Keratinocyte (primary cell): ENCODE results near the gene LENG8. TPM values are rescaled to one million over a fixed set of nuclear protein-coding genes. Genes with fewer than 3 reads are reported as not detected.

Experiments used
- DNase-seq: peaks from one replicate; pipeline ENCODE4 v3.0.0-alpha.2; 2011; ENCODE audit warnings: low read depth, missing footprints, low spot score
- FAIRE-seq: peaks from 2 replicates; lab custom pipeline; 2011; peaks lifted over from hg19 to GRCh38; lab: Jason Lieb, UNC
- H2AFZ ChIP-seq: 2 replicates; pipeline ENCODE4 v1.6.0; 2012; ENCODE audit warnings: low read length, control low read depth, inconsistent platforms; ENCODE audit not compliant: control insufficient read depth
- H3K27ac ChIP-seq: 2 replicates; pipeline ENCODE4 v1.5.1; 2011; ENCODE audit warnings: low read length; ENCODE audit not compliant: control insufficient read depth, insufficient read depth
- H3K27me3 ChIP-seq: 3 replicates; pipeline ENCODE4 v1.6.0; 2011; ENCODE audit warnings: low read length; ENCODE audit not compliant: control insufficient read depth, insufficient read depth; ENCODE audit errors: extremely low read depth
- H3K36me3 ChIP-seq, 2 experiments: 2 replicates in 1 of 2; 3 replicates in 1 of 2; pipeline ENCODE4 v1.5.1; 2011; ENCODE audit warnings: low read length in 2 of 2, mild to moderate bottlenecking in 1 of 2; ENCODE audit not compliant: control insufficient read depth in 2 of 2, insufficient read depth in 2 of 2; ENCODE audit errors: extremely low read depth in 1 of 2
- H3K4me1 ChIP-seq: 3 replicates; pipeline ENCODE4 v1.5.1; 2011; ENCODE audit warnings: low read length; ENCODE audit not compliant: control insufficient read depth, insufficient read depth; ENCODE audit errors: extremely low read depth
- H3K4me2 ChIP-seq: 3 replicates; pipeline ENCODE4 v1.6.0; 2011; ENCODE audit warnings: low read depth, low read length; ENCODE audit not compliant: control insufficient read depth, insufficient read depth; ENCODE audit errors: extremely low read depth
- H3K4me3 ChIP-seq, 3 experiments: fragments of 200-600 bp in 1 of 3; sonication (generic) in 1 of 3; 2 replicates in 2 of 3; 3 replicates in 1 of 3; pipeline ENCODE4 v1.5.1; 2011 to 2016; ENCODE audit warnings: low read length in 3 of 3, mild to moderate bottlenecking in 3 of 3, control low read depth in 2 of 3, inconsistent platforms in 1 of 3, low read depth in 1 of 3, mixed read lengths in 1 of 3, mixed run types in 1 of 3, moderate library complexity in 1 of 3; ENCODE audit not compliant: control insufficient read depth in 2 of 3, insufficient read depth in 2 of 3; ENCODE audit errors: extremely low read depth in 1 of 3
- H3K79me2 ChIP-seq: 2 replicates; pipeline ENCODE4 v1.6.0; 2012; ENCODE audit warnings: low read length; ENCODE audit not compliant: control insufficient read depth, insufficient read depth
- H3K9ac ChIP-seq: 3 replicates; pipeline ENCODE4 v1.6.0; 2011; ENCODE audit warnings: low read length; ENCODE audit not compliant: control insufficient read depth, insufficient read depth; ENCODE audit errors: extremely low read depth
- H3K9me1 ChIP-seq: 3 replicates; pipeline ENCODE4 v1.6.0; 2011; ENCODE audit warnings: low read length; ENCODE audit not compliant: control insufficient read depth, insufficient read depth; ENCODE audit errors: extremely low read depth
- H3K9me3 ChIP-seq: 2 replicates; pipeline ENCODE4 v1.5.1; 2012; ENCODE audit warnings: low read depth, low read length; ENCODE audit not compliant: control insufficient read depth
- H4K20me1 ChIP-seq: 3 replicates; pipeline ENCODE4 v1.6.0; 2011; ENCODE audit warnings: low read length; ENCODE audit not compliant: control insufficient read depth, insufficient read depth; ENCODE audit errors: extremely low read depth
- EZH2 ChIP-seq: IDR thresholded peaks from one replicate; pipeline ENCODE4 v1.6.1; 2012; ENCODE audit warnings: inconsistent platforms, mild to moderate bottlenecking, low read length, moderate library complexity
- dilution Hi-C: fragments of 300-500 bp; cut with MboI; formaldehyde crosslinking; loops from one replicate; pipeline ENCODE4 v1.7.0; 2020; ENCODE audit warnings: low sequenced_read_pairs; ENCODE audit not compliant: extremely low pct_ligation_motif_present
- polyA plus RNA-seq, 5 experiments: library from polyadenylated mRNA; depleted of rRNA in 3 of 5; stranded (reverse) in 3 of 5; stranded (forward) in 1 of 5; unstranded in 1 of 5; fragments of >200 nt; gene quantifications; 1 replicate in 1 of 5; 2 replicates in 3 of 5; 3 replicates in 1 of 5; pipeline versions ENCODE4 v1.2.1 to v1.2.3, GENCODE V29; 2011 to 2012; ENCODE audit warnings: missing spikeins in 2 of 5, low read depth in 1 of 5, low replicate concordance in 1 of 5
- TF ChIP-seq, protein P1 (sequence below), 3 experiments: IDR thresholded peaks in 1 of 3; conservative IDR thresholded peaks in 1 of 3; optimal IDR thresholded peaks in 1 of 3; 2 replicates in 2 of 3; 3 replicates in 1 of 3; pipeline versions ENCODE3 to v1.5.1; 2011; ENCODE audit warnings: low read length in 3 of 3, mild to moderate bottlenecking in 3 of 3, moderate library complexity in 2 of 3, control low read depth in 1 of 3, inconsistent platforms in 1 of 3; ENCODE audit not compliant: insufficient read depth in 2 of 3; ENCODE audit errors: extremely low read depth in 1 of 3

The LENG8 gene
- polyA plus RNA-seq, 1 donor (not counting 4 experiments of a cell fraction or from before 2014, with no cell fraction given): 29.4 TPM

DNA sequence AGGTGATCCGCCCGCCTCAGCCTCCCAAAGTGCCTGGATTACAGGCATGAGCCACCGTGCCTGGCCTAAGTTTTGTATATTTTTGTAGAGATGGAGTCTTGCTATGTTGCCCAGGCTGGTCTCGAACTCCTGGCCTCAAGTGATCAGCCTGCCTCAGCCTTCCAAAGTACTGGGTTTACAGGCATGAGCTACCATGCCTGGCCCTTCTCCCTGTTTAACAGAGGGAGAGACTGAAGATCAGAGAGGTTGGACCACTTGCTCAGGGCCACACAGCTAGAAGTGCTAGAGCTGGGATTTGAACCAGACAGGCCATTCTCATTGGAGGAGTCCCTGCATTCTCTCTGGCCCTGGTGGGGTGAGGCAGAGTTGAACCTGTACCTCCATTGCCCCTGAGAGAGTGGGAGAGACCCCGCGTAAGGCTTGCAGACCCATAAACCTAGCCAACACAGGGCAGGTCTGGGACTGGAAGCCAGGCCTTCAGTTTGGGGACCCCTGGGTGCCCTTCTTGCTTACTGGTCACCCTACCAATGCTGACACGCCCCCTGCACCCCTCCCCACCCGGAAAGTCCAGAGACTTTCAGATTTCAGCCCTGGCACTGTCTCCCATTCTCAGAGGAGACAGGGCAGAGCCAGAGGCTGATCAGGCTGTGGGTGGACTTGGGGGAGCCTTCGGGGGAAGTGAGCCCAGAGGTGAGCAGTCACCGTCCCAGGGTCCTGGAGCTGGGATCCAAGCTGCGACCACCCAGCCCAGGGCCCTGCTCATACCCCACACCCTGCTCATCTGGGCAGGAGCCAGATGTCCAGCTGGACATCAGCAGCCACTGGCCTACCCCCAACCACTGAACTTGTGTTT lies 20.4 kb upstream of the LENG8 start:
- peaks cover 19% of the 10 kb centered on the region for H3K4me1 ChIP-seq
- DNase-seq (no peak), FAIRE-seq (no peak)
- H3K4me2 ChIP-seq: no peak overlapping the region
- H2AFZ ChIP-seq: no peak overlapping the region
- dilution Hi-C loops: no loop called here
- H3K27me3 ChIP-seq: peaks cover 20% of the 10 kb centered on the region
- H4K20me1 ChIP-seq: no peaks in the 10 kb centered on the region
- no peak overlapping the region for H3K4me3 ChIP-seq
- TF ChIP-seq EZH2: no peak
- no peaks in the 10 kb centered on the region for H3K36me3 ChIP-seq
- H3K9me1 ChIP-seq: no peaks in the 10 kb centered on the region
- no peaks in the 10 kb centered on the region for H3K79me2 ChIP-seq
- no peak overlapping the region for H3K9ac ChIP-seq
- no peaks in the 10 kb centered on the region for H3K9me3 ChIP-seq
- no peak overlapping the region for H3K27ac ChIP-seq

DNA sequence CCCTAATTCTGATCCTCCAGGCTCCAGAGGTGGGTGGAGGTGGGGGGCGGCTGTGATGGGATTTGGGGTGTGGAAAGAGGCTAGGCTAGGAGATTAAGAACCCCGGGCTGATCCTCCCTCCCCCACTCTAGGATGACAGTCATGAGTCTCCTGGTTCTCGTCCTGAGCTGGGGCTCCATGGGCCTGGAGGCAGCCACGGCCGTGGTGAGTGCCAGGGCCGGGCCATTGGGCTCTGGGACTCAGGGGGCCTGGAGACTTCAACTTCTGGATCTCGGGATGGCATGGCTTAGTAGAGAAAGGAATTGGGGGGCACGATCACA lies 19.9 kb upstream of the LENG8 start:
- no peak overlapping the region for H3K9ac ChIP-seq

More for the DNA sequence above, 19.9 kb upstream of the LENG8 start:
- Histone ChIP-seq H3K79me2 (no peaks in the 10 kb centered on the region), H3K4me2 (no peak overlapping the region), H3K36me3 (no peaks in the 10 kb centered on the region), H3K9me1 (no peaks in the 10 kb centered on the region), H3K4me1 (peaks cover 19% of the 10 kb centered on the region), H4K20me1 (no peaks in the 10 kb centered on the region), H3K27ac (no peak overlapping the region), H2AFZ (no peak overlapping the region), H3K4me3 (no peak overlapping the region), H3K27me3 (peaks cover 20% of the 10 kb centered on the region), H3K9me3 (no peaks in the 10 kb centered on the region)
- dilution Hi-C loops: no loop called here
- DNase-seq (no peak), FAIRE-seq (no peak)
- TF ChIP-seq, protein P1, sequence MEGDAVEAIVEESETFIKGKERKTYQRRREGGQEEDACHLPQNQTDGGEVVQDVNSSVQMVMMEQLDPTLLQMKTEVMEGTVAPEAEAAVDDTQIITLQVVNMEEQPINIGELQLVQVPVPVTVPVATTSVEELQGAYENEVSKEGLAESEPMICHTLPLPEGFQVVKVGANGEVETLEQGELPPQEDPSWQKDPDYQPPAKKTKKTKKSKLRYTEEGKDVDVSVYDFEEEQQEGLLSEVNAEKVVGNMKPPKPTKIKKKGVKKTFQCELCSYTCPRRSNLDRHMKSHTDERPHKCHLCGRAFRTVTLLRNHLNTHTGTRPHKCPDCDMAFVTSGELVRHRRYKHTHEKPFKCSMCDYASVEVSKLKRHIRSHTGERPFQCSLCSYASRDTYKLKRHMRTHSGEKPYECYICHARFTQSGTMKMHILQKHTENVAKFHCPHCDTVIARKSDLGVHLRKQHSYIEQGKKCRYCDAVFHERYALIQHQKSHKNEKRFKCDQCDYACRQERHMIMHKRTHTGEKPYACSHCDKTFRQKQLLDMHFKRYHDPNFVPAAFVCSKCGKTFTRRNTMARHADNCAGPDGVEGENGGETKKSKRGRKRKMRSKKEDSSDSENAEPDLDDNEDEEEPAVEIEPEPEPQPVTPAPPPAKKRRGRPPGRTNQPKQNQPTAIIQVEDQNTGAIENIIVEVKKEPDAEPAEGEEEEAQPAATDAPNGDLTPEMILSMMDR (optimal IDR thresholded peaks at IDR 0.05 in 1 of 3, IDR thresholded peaks at IDR 0.05 in 1 of 3, conservative IDR thresholded peaks at IDR 0.05 in 1 of 3; ENCODE audit: extremely low read depth in 1 of 3, insufficient read depth in 2 of 3, low read length in 3 of 3): no peak
